GM21515 (cell line): ENCODE data around the gene COX7A2.

Source experiments
- ATAC-seq: cut with Tn5 transposase; IDR thresholded peaks from one replicate; pipeline ENCODE4 v1.9.1; 2021; ENCODE audit not compliant: unreplicated experiment

Gene COX7A2, protein sequence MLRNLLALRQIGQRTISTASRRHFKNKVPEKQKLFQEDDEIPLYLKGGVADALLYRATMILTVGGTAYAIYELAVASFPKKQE

GRCh38 chr6:75243333-75244062, at the start of gene COX7A2:
COX7A2 (minus strand) TSS chr6:75243801; CDS start chr6:75243734, 67 bp downstream.
- ATAC-seq: peak; percentile 97

DNA sequence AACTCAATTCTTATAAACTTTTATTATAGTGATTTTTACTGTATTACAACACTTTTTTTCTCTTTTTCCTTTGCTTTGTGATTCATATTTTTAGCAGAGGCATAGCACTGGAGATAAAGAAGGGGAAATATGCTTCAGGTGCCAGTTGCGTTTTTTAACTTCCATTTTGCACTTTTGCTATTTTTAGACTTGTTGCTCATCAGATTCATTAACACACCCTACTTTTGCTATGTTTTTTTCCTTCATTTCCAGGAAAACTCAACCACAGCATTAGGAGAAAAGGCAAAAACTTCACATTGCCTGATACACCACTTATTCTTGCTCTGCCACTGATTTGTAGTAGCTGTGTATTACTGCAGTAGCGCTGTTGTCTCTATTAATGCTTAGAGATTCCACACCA, 49.0 kb upstream of the COX7A2 start:
- ATAC-seq: no peak

DNA sequence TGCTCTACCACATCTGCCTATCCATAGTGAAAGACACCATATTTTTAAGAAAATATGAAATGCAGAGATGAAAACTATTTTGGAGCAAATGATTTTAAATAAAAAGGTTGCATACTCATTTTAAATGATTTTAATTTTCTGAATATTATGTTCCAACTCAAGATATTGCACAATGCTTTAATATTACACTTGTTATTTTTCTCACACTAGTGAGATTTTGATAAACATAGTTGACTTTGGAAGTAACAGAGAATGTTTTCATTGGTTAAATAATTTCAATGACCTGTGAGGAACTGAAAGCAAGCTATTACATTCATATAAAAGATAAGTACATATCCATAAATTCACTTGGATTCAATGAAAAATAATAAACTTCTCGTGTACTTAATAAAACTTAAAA, 48.1 kb upstream of the COX7A2 start:
- ATAC-seq: no peak

DNA sequence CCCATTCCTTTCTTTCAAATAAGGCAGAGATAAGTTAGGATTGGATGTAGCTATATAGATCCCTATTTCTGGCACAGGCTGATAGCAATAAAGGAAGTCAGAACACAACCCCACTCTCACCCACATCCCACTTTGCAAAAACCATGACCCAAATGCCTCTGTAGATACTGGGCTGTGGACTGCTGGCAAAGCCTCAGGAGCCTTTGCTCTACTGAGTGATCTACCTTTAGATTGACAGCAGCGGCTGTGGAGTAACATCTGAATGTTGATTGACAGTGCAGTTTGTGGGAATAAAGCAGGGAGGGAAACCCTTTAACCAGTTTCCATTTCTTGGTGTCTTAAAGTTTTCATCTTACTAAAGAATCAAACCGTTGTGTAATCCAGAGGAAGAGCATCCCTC, 47.7 kb upstream of the COX7A2 start:
- no peak for ATAC-seq

GRCh38 chr6:75290136-75290945, 46.7 kb upstream of the COX7A2 start:
- no peak for ATAC-seq

DNA sequence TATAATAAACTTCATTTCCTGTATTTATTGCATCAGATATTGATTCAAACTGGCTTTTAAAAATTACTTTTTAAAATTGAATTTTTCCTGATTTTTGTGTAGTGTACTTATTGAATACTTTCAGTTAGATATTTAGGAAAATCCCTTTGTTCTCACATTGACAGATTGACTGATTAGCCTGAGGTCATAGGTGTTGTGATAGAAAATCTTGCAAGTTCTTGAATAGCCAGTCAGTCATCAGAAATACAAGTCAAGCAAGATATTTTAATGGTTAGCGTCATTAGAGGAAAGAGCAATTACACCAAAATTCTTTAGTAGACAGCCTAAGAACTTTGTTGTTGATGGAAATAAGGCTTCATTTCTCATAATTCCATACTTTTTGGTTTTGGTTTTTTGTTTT, 44.4 kb upstream of the COX7A2 start:
- no peak for ATAC-seq

DNA sequence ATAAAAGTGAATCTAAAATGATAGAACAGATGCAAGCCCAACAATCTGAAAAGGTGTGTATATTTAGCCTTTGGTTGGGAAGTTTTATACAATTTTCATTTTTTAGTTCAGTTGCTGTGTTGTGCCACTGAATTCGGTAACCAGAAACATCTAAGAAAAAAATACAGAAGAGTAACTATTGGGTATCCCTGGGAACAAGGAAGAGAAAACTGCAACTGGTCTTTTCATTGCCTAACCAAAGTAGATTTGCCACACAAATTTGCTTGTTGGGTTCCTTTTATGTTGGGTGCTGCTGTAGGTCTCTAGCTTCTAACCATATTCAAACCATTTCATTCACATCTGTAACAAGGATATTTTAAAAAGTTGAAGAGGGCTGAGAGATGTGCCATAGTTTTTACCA, 43.8 kb upstream of the COX7A2 start:
- no peak for ATAC-seq

DNA sequence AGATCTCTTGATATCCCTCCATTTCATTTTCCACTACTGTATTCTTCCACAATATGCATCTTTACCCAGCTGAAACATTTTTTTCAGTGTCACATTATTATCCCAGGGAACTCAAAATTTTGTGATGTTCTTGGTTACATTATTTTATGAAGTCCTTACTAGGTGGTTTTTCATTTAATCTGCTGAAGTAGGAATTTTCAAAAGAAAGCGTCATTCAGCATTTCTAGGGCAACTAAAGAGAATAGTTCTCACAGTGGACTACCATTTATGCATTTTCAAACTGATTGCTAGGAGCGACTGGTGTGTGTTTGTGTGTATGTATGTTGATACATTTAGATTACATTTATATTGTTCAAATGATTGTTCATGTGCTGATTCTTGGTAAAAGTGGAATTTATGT, 43.4 kb upstream of the COX7A2 start:
- ATAC-seq: no peak

DNA sequence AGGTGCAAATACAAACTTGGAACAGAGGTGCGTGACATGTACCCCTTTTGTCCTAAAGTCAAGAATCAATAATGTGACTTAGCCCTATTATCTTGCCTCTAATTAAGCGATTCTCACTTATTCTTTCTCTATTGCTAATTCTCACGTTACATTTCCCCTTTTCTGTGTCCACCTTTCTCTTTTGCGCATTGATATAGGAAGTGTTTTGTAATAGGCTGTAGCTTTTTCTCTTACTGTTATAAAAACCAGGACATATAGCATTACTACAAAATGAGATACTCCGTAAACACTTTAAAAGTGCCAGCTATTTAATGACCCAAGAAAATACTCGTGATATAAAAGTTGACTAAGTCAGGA, 41.7 kb upstream of the COX7A2 start:
- peak; percentile 10 for ATAC-seq

DNA sequence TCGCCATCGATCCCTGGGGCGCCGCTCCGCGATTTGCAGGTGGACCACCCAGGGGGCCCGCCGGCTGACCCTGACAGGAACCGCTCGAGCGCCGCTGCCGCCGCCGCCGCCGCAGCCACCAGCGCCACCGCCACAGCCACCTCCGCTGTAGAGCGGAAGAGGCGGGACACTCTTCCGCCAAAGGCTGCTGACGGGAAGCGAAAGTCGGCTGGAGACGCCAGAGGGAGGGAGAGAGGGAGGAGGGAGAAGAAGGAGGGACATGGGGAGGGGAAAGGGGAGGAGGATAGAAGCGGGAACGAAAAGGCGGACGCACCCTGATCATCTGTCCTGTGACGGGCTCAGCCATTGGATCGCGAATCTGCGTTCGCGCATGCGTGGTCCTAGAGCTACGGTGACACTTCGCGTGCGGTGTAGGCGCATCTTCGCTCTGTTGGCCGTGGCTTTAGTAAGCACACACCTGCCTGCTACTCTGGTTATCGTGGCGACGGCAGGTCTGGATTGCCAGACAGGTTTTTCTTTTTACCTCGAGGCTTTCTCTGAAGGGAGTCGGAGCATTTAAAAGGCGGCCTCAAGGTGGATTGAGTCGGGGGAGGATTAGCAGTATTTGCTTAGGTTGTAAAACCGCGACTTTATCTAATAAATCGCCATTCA, 41.2 kb upstream of the COX7A2 start, which contains the start of gene TMEM30A:
TSS of gene TMEM30A (minus strand) at position 161 of the 651 bp plus-strand sequence. CDS start at position 7, 154 bp downstream.
- ATAC-seq: peak; percentile 86

DNA sequence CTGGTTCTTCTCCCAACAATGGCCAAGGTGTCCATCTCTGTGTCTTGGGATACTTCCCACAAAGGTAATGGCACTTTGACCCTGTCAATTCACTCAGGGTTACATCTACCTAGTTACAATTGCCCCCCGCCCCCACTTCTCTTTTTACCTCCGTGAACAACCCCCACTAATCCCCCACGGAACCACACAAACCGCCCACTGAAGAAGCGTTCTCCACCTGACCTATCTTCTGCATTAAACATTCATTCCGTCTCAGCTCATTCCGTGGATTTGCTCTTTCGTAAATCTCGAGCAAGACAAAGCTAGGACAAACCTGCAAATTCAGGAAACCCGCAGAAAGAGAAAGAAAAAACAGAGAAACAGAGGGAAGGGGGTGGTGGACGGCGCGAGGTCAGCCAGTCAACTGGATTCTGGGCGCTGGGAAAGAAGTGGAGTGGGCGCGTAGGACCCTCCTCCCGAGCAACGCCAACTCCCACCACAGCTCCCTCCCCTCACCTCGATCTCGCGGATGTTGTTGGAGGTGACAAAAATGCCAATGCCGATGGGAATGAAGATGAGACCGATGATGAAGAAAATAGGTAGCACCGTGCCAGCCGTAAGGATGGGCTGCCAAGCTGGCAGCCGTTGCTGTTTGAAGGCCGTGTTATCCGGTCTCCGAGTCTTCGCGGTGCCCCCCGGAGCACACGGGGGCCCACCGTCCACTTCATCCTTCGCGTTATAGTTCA, 40.5 kb upstream of the COX7A2 start:
- peak; percentile 23 for ATAC-seq

GRCh38 chr6:75282706-75283105, 39.1 kb upstream of the COX7A2 start:
- no peak for ATAC-seq

DNA sequence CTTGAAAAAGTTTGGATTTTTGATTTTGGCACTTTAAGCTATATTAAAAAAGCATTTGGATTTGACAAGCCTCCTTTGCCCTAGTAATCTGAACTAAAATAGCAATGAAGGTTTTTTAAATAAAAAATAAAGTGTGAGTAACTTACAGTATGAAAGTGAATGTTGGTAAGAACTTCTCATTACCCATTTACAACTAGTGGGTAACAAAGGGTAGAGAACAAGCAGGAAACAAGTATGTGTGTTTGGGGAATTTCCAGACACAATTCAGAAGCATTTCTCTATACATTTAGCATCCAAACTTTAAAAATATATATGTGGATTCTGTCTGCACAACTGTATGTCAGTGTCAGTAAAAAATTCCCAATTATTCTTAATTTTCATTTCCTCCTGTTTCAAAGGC, 38.1 kb upstream of the COX7A2 start:
- ATAC-seq: no peak

- ATAC-seq: no peak
Measured at GRCh38 chr6:75280131-75280855, 36.7 kb upstream of the COX7A2 start.

DNA sequence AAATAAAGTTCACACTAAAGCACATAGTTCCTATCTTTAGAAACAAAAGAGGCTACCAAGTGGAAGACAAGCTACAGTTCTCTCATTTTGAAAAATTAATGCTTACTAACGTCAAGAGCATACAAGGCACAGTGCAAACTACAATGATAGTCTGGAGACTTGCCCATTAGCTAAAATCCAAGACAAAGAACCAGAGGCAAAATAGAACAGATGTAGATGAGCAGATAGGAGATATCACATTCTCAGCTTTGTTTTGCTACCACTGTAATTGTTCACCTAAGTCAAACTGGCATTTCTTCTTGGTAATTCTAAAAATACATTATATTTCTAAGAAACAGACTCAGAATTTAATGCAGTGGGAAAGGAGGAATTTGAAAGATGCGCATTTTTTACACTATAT, 35.8 kb upstream of the COX7A2 start:
- ATAC-seq: no peak

GRCh38 chr6:75278474-75279077, 35.0 kb upstream of the COX7A2 start:
- ATAC-seq: no peak

DNA sequence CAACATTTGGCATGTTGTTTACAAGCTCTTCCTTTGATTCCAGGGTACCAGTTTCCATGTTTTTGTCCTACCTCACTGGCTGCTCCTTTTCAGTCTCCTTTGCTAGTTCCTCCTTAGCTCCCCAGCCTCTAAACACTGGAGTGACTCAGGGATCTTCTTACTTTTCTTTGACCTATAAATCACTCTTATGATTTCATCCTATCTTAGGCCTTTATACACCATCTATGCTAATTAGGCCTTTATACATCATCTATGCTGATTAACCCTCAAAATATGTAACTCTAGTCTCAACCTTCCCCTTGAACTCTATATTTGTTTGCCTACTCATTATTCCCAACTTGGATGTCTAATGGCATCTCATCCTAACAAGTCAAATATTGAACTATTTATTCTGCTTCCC, 31.5 kb upstream of the COX7A2 start:
- ATAC-seq: no peak

GRCh38 chr6:75273009-75273408, 29.4 kb upstream of the COX7A2 start:
- ATAC-seq: no peak

GRCh38 chr6:75272145-75272840, 28.7 kb upstream of the COX7A2 start:
- ATAC-seq: no peak
